Measurements from ENCODE around the gene DSE.

Gene DSE

GRCh38 chr6:116434056-116434725, 63.4 kb downstream of the DSE start:
- no peak overlapping the region for H3K4me3 ChIP-seq (ENCODE audit: control insufficient read depth, low read depth, low read length)
- no peak for TF ChIP-seq CTCF (conservative IDR thresholded peaks at IDR 0.05; ENCODE audit: control insufficient read depth, insufficient read depth, low read depth, low read length)
- DNase-seq (ENCODE audit: low read depth): no peak

GRCh38 chr6:116436586-116436985, 65.8 kb downstream of the DSE start:
- H3K4me3 ChIP-seq (ENCODE audit: control insufficient read depth, low read depth, low read length): no peak overlapping the region
- no peak for TF ChIP-seq CTCF (conservative IDR thresholded peaks at IDR 0.05; ENCODE audit: control insufficient read depth, insufficient read depth, low read depth, low read length)
- no peak for DNase-seq (ENCODE audit: low read depth)

GRCh38 chr6:116437656-116438055, 66.9 kb downstream of the DSE start:
- DNase-seq (ENCODE audit: low read depth): no peak
- TF ChIP-seq CTCF (conservative IDR thresholded peaks at IDR 0.05; ENCODE audit: control insufficient read depth, insufficient read depth, low read depth, low read length): no peak
- no peak overlapping the region for H3K4me3 ChIP-seq (ENCODE audit: control insufficient read depth, low read depth, low read length)

GRCh38 chr6:116438590-116439448, 68.1 kb downstream of the DSE start:
- no peak overlapping the region for H3K4me3 ChIP-seq (ENCODE audit: control insufficient read depth, low read depth, low read length)
- TF ChIP-seq CTCF (conservative IDR thresholded peaks at IDR 0.05; ENCODE audit: control insufficient read depth, insufficient read depth, low read depth, low read length): no peak
- DNase-seq (ENCODE audit: low read depth): no peak

GRCh38 chr6:116439522-116440051, 68.8 kb downstream of the DSE start:
- peak; percentile 29 for DNase-seq (ENCODE audit: low read depth)
- TF ChIP-seq CTCF (conservative IDR thresholded peaks at IDR 0.05; ENCODE audit: control insufficient read depth, insufficient read depth, low read depth, low read length): no peak

GRCh38 chr6:116443105-116443504, 72.4 kb downstream of the DSE start:
- H3K4me3 ChIP-seq (ENCODE audit: control insufficient read depth, low read depth, low read length): no peak overlapping the region
- no peak for TF ChIP-seq CTCF (conservative IDR thresholded peaks at IDR 0.05; ENCODE audit: control insufficient read depth, insufficient read depth, low read depth, low read length)
- DNase-seq (ENCODE audit: low read depth): no peak

More at GRCh38 chr6:116439522-116440051, 68.8 kb downstream of the DSE start:
- no peak overlapping the region for H3K4me3 ChIP-seq (ENCODE audit: control insufficient read depth, low read depth, low read length)
